Brain microvascular endothelial cell (primary cell): ENCODE measurements around the gene AVPI1.
A peak's percentile ranks its signal among the peaks of the same experiment; 100 is the strongest.

ENCODE experiments used
- DNase-seq: peaks from one replicate; pipeline ENCODE4 v3.0.0-alpha.2; 2020
- H3K27ac ChIP-seq: fragments of 250-450 bp; sonication (Bioruptor Pico); 2 replicates; pipeline ENCODE4 v1.5.1; 2020; ENCODE audit warnings: mild to moderate bottlenecking, moderate library complexity
- H3K27me3 ChIP-seq: fragments of 250-450 bp; sonication (Bioruptor Pico); replicated peaks from 2 replicates; pipeline ENCODE4 v1.5.1; 2020; ENCODE audit warnings: mild to moderate bottlenecking
- H3K36me3 ChIP-seq: fragments of 250-450 bp; sonication (Bioruptor Pico); replicated peaks from 2 replicates; pipeline ENCODE4 v1.5.1; 2020; ENCODE audit warnings: mild to moderate bottlenecking
- H3K4me3 ChIP-seq: 2 replicates; pipeline ENCODE4 v1.5.1; 2011; ENCODE audit warnings: low read depth, mild to moderate bottlenecking, control low read depth, low read length, moderate library complexity
- in situ Hi-C: cut with HindIII; loops from 2 replicates; pipeline ENCODE4 v1.10.0; 2017; ENCODE audit warnings: low sequenced_read_pairs, low pct_ligation_motif_present
- TF ChIP-seq, protein P1 (sequence below): IDR thresholded peaks from 2 replicates; pipeline ENCODE4 v1.5.1; 2011; ENCODE audit warnings: low read depth, mild to moderate bottlenecking, moderate library complexity, low read length, control low read depth, inconsistent platforms; ENCODE audit errors: missing control alignments

The AVPI1 gene

DNA sequence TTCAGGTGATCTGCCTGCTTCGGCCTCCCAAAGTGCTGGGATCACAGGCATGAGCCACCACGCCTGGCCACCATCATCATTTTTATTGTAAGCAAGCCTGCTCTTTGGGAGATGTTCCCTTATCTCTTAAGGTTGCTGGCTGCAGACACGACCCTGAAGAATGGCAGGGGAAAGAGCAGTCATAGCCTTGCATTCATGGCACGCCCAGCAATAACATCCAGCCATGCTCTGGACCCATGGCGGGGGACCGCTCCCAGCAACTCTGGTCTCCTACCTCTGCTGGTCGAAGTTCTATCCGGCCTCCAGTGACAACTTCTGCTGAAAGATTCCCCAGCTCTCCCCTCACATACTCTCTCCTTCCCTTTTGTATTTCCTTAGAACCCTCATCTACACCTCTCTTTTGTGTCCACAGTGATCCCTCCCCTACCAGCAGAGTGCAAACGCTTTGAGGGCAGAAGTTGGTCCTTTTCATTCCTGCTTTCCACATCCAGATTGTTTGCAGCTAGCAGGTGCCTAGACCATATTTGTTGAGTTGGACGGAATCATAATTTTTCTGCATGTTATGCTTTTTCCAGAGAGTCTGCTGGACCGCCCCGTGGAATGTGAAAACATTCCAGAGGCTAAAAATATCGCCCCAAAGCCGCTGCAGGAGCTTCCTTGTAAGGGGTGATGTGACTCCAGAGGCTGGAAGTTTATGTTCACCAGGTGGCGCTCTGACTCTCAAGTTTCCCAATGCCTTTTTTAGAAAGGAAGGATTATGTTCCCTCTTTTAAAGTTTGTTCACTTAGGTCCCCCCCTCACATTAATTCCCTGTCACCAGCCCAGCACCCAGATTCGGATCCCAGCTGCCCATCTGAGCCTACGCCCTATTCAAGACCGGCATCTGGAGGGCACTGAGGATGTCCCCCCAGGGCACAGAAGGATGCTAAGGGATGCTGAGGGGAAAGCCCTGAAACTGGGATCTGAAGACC is 22.2 kb upstream of the AVPI1 start:
- no peaks in the 10 kb centered on the region for H3K36me3 ChIP-seq
- H3K4me3 ChIP-seq: no peak overlapping the region
- DNase-seq: peak; percentile 83
- no peak overlapping the region for H3K27ac ChIP-seq
- in situ Hi-C loops: no loop called here
- TF ChIP-seq, protein P1, sequence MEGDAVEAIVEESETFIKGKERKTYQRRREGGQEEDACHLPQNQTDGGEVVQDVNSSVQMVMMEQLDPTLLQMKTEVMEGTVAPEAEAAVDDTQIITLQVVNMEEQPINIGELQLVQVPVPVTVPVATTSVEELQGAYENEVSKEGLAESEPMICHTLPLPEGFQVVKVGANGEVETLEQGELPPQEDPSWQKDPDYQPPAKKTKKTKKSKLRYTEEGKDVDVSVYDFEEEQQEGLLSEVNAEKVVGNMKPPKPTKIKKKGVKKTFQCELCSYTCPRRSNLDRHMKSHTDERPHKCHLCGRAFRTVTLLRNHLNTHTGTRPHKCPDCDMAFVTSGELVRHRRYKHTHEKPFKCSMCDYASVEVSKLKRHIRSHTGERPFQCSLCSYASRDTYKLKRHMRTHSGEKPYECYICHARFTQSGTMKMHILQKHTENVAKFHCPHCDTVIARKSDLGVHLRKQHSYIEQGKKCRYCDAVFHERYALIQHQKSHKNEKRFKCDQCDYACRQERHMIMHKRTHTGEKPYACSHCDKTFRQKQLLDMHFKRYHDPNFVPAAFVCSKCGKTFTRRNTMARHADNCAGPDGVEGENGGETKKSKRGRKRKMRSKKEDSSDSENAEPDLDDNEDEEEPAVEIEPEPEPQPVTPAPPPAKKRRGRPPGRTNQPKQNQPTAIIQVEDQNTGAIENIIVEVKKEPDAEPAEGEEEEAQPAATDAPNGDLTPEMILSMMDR: peak; percentile 84
- H3K27me3 ChIP-seq: no peaks in the 10 kb centered on the region

DNA sequence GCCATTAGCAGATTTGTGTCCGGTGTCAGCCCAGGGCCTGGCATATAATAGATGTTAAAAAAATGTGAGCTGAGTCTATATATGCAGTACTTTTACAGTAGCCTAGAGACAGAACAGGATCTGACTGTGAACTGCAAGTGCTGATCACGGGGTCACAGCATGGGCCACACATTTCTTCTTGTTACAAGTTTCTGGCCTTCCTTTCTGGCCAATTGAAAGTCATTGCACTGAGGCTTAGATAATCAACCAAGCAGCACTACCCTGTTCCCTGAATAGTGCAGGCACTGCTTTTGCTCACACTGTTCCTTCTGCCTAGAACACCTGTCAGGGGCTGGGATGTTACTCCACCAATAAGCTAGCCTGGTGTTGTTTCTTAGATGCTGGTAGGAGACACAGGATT is 21.1 kb upstream of the AVPI1 start:
- Histone ChIP-seq H3K27ac (no peak overlapping the region), H3K27me3 (no peaks in the 10 kb centered on the region), H3K4me3 (no peak overlapping the region), H3K36me3 (no peaks in the 10 kb centered on the region)
- TF ChIP-seq, protein P1: no peak
- DNase-seq: no peak
- in situ Hi-C loops: no loop called here

DNA sequence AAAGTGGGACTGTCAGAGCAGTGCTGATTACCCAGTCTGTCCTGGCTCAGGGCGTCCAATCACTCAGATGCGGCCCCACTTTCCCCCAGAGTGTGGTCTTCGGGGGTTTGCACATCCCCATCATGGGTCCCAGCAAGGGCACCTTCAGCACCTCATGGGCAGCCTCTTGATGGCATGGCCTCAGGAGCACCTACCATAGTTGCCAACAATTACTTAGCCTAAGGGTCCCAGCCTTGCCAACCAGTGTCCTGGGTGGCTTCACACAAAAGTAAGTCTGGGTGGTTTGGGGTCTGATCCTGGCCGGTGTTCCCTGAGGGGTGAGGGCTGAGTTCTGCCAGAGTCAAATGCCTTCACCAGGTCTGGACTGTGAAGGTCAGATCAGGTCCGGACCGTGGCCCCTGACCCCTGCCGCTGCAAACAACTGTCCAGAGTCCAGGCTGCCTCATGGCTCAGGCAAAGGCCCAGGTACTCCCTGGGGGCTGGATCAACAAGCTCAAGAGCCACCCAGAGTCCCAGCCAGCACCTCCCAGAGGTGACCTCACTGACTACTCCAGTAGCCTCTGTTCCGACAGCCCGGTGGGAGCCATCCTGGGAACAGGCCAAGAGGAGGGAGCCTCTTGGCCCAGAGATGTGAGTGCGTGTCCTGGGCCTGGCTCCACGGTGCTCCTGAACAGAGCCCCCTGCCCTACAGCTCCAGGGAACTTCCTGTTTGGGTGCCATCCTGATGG is 20.3 kb upstream of the AVPI1 start:
- in situ Hi-C loops: no loop called here
- no peaks in the 10 kb centered on the region for H3K27me3 ChIP-seq
- H3K4me3 ChIP-seq: no peak overlapping the region
- DNase-seq: no peak
- TF ChIP-seq, protein P1: no peak
- H3K27ac ChIP-seq: no peak overlapping the region
- no peaks in the 10 kb centered on the region for H3K36me3 ChIP-seq

DNA sequence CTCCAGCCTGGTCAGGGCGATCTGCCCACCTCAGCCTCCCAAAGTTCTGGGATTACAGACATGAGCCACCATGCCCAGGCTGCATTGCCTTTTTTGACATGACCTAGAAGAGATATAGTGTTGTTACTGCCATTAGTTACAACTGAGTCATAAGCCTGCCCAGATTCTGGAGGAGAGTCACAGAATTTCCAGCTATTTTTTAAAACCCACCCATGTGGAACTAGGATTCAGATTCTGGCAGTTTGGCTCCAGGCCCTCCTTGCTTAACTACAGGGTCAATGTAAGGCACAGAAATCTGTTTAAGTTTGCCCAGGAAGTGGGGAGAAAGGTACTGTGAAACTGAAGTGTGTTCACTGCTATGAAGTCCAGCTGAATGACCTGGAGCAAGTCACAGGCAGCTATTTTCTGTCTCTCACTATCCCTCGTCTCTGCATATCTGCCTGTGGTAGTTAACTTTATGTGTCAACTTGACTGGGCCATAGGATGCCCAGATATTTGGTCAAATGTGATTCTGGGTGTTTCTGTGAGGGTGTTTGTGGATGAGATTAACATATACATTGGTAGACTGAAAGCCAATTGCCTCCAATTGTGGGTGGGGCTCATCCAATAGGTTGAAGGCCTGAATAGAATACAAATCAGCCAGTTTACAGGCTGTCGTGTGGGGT is 18.1 kb upstream of the AVPI1 start:
- no peak for DNase-seq
- H3K27me3 ChIP-seq: no peaks in the 10 kb centered on the region
- no peaks in the 10 kb centered on the region for H3K36me3 ChIP-seq
- no peak overlapping the region for H3K4me3 ChIP-seq
- H3K27ac ChIP-seq: no peak overlapping the region
- in situ Hi-C loops: no loop called here
- TF ChIP-seq, protein P1: no peak

DNA sequence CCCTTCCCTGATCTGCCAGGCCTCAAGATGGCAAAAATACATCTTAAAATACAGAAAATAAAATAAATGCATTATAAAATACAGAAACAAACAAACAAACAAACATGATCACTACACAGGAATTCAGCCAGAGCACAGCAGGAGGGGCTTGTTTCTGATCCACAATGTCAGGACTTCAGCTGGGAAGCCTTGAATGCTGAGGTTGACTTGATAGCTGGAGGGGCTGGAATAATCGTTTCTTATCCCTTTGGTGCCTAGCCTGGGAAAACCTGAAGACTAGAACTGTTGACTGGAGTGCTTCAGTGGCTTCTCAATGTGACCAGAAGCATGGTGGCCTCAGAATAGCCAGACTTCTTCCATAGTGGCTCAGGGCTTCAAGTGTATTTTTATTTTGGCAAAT is 17.3 kb upstream of the AVPI1 start:
- no peaks in the 10 kb centered on the region for H3K36me3 ChIP-seq
- in situ Hi-C loops: no loop called here
- TF ChIP-seq, protein P1: no peak
- H3K27ac ChIP-seq: no peak overlapping the region
- DNase-seq: no peak
- no peak overlapping the region for H3K4me3 ChIP-seq
- H3K27me3 ChIP-seq: no peaks in the 10 kb centered on the region
